ENCODE data around the gene LRCH1. TPM values are rescaled to one million over a fixed set of nuclear protein-coding genes. Genes with fewer than 3 reads are reported as not detected.

Gene LRCH1
- total and polyA plus RNA-seq, 2 experiments from 2014 or later, result 4.7 to 5.0 TPM

- Histone ChIP-seq H3K4me1 (ENCODE audit: insufficient read depth) (no peaks in the 10 kb centered on the region), H3K79me2 (ENCODE audit: insufficient read depth) (no peaks in the 10 kb centered on the region), H3F3A (ENCODE audit: insufficient read depth) (no peaks in the 10 kb centered on the region), H3K4me2 (ENCODE audit: unreplicated experiment) (no peak overlapping the region), H4K20me1 (ENCODE audit: insufficient read depth) (no peaks in the 10 kb centered on the region), H3K27ac (no peak overlapping the region), H3K9me2 (ENCODE audit: insufficient read depth) (no peaks in the 10 kb centered on the region), H3K4me3 (no peak overlapping the region), H3K9me3 (ENCODE audit: low read depth) (no peaks in the 10 kb centered on the region), H3K27me3 (replicated peaks; ENCODE audit: insufficient read depth) (no peaks in the 10 kb centered on the region), H2AFZ (no peak overlapping the region), H3K36me3 (ENCODE audit: low read depth) (no peaks in the 10 kb centered on the region), H3K9ac (no peak overlapping the region)
- no peak for DNase-seq
- TF ChIP-seq EZH2phosphoT487 (IDR thresholded peaks at IDR 0.05; ENCODE audit: insufficient read depth, low read depth) (no peak), EZH2 (IDR thresholded peaks at IDR 0.05; ENCODE audit: insufficient read depth, poor library complexity, severe bottlenecking) (no peak)
- WGBS, 2 experiments (ENCODE audit: low coverage in 1 of 2, low lambda C conversion rate in 2 of 2, missing lambda C conversion rate in 2 of 2), result 91 to 100% methylated on average over 2 of the region's 2 CpGs
- in situ Hi-C loops (cut with MboI), result no loop called here
These were observed 16.6 kb upstream of the LRCH1 start for GRCh38 chr13:46536341-46536740.

DNA sequence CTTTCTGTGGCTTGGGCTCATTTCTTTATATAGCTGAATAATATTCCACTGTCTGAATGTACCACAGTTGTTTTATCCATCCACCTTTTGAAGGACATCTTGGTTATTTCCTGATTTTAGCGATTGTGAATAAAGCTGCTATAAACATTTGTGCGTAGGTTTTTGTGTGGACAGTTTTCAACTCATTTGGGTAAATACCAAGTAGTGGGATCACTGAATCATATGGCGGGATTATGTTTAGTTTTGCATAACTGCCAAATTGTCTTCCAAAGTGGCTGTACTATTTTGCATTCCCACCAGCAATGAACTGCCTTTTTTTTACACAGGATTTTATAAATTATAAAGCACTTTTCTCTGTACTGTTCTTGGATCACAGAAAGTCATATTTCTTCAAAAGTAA, 13.7 kb upstream of the LRCH1 start:
- Histone ChIP-seq H3F3A (ENCODE audit: insufficient read depth) (no peaks in the 10 kb centered on the region), H3K4me3 (no peak overlapping the region), H3K79me2 (ENCODE audit: insufficient read depth) (no peaks in the 10 kb centered on the region), H3K27ac (no peak overlapping the region), H4K20me1 (ENCODE audit: insufficient read depth) (no peaks in the 10 kb centered on the region), H3K9me3 (ENCODE audit: low read depth) (no peaks in the 10 kb centered on the region), H3K9ac (no peak overlapping the region), H3K9me2 (ENCODE audit: insufficient read depth) (no peaks in the 10 kb centered on the region), H2AFZ (no peak overlapping the region), H3K4me2 (ENCODE audit: unreplicated experiment) (no peak overlapping the region), H3K36me3 (ENCODE audit: low read depth) (no peaks in the 10 kb centered on the region), H3K4me1 (ENCODE audit: insufficient read depth) (no peaks in the 10 kb centered on the region), H3K27me3 (replicated peaks; ENCODE audit: insufficient read depth) (no peaks in the 10 kb centered on the region)
- DNase-seq, result no peak
- TF ChIP-seq EZH2phosphoT487 (IDR thresholded peaks at IDR 0.05; ENCODE audit: insufficient read depth, low read depth) (no peak), EZH2 (IDR thresholded peaks at IDR 0.05; ENCODE audit: insufficient read depth, poor library complexity, severe bottlenecking) (no peak)
- 95 to 97% methylated on average over 3 of the region's 3 CpGs for WGBS, 2 experiments (ENCODE audit: low coverage in 1 of 2, low lambda C conversion rate in 2 of 2, missing lambda C conversion rate in 2 of 2)
- in situ Hi-C loops (cut with MboI), result no loop called here

- H3K79me2 ChIP-seq (ENCODE audit: insufficient read depth), result no peaks in the 10 kb centered on the region
- no peak overlapping the region for H3K4me2 ChIP-seq (ENCODE audit: unreplicated experiment)
- no peak overlapping the region for H3K9ac ChIP-seq
- H4K20me1 ChIP-seq (ENCODE audit: insufficient read depth), result no peaks in the 10 kb centered on the region
- H3K36me3 ChIP-seq (ENCODE audit: low read depth), result no peaks in the 10 kb centered on the region
- no peaks in the 10 kb centered on the region for H3K27me3 ChIP-seq (replicated peaks; ENCODE audit: insufficient read depth)
- no peak for DNase-seq
- in situ Hi-C loops (cut with MboI), result no loop called here
- no peaks in the 10 kb centered on the region for H3F3A ChIP-seq (ENCODE audit: insufficient read depth)
- 85 to 87% methylated on average over 4 of the region's 4 CpGs for WGBS, 2 experiments (ENCODE audit: low coverage in 1 of 2, low lambda C conversion rate in 2 of 2, missing lambda C conversion rate in 2 of 2)
- no peak overlapping the region for H3K4me3 ChIP-seq
- H2AFZ ChIP-seq, result no peak overlapping the region
- no peak for TF ChIP-seq EZH2phosphoT487 (IDR thresholded peaks at IDR 0.05; ENCODE audit: insufficient read depth, low read depth)
- TF ChIP-seq EZH2 (IDR thresholded peaks at IDR 0.05; ENCODE audit: insufficient read depth, poor library complexity, severe bottlenecking), result no peak
- no peaks in the 10 kb centered on the region for H3K4me1 ChIP-seq (ENCODE audit: insufficient read depth)
- H3K27ac ChIP-seq, result no peak overlapping the region
- no peaks in the 10 kb centered on the region for H3K9me3 ChIP-seq (ENCODE audit: low read depth)
- no peaks in the 10 kb centered on the region for H3K9me2 ChIP-seq (ENCODE audit: insufficient read depth)
These were observed 11.8 kb upstream of the LRCH1 start for GRCh38 chr13:46541210-46541609.

DNA sequence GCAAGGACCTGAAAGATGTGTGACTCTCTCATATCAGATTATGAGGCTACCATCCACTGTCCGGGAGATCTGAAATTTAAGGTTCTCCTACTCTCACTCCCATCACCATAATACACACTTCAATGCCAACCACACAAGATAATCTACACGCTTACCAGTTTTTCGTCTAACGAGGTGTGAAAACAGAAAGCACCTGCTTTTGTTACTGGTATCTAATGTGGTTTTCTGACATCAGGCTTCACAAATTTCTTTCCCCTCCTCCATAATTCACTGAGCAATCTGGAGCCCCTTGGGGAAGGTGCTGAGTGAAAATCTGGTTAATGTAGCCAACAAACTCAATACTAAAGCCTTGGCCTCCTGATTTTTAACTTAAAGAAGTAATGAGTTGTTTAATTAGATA, 10.1 kb upstream of the LRCH1 start:
- no peaks in the 10 kb centered on the region for H3K4me1 ChIP-seq (ENCODE audit: insufficient read depth)
- no peaks in the 10 kb centered on the region for H3K9me3 ChIP-seq (ENCODE audit: low read depth)
- H3K79me2 ChIP-seq (ENCODE audit: insufficient read depth), result no peaks in the 10 kb centered on the region
- H3K36me3 ChIP-seq (ENCODE audit: low read depth), result no peaks in the 10 kb centered on the region
- H3K27me3 ChIP-seq (replicated peaks; ENCODE audit: insufficient read depth), result no peaks in the 10 kb centered on the region
- no peaks in the 10 kb centered on the region for H4K20me1 ChIP-seq (ENCODE audit: insufficient read depth)
- H3F3A ChIP-seq (ENCODE audit: insufficient read depth), result no peaks in the 10 kb centered on the region
- no peak overlapping the region for H3K9ac ChIP-seq
- no peak overlapping the region for H3K27ac ChIP-seq
- in situ Hi-C loops (cut with MboI), result no loop called here
- TF ChIP-seq EZH2 (IDR thresholded peaks at IDR 0.05; ENCODE audit: insufficient read depth, poor library complexity, severe bottlenecking) (no peak), EZH2phosphoT487 (IDR thresholded peaks at IDR 0.05; ENCODE audit: insufficient read depth, low read depth) (no peak)
- no peak overlapping the region for H3K4me3 ChIP-seq
- DNase-seq, result no peak
- 85 to 95% methylated on average over 4 of the region's 4 CpGs for WGBS, 2 experiments (ENCODE audit: low coverage in 1 of 2, low lambda C conversion rate in 2 of 2, missing lambda C conversion rate in 2 of 2)
- H3K4me2 ChIP-seq (ENCODE audit: unreplicated experiment), result no peak overlapping the region
- H3K9me2 ChIP-seq (ENCODE audit: insufficient read depth), result no peaks in the 10 kb centered on the region
- H2AFZ ChIP-seq, result no peak overlapping the region

- H3K4me1 ChIP-seq (ENCODE audit: insufficient read depth), result no peaks in the 10 kb centered on the region
- H3K27ac ChIP-seq, result no peak overlapping the region
- no peaks in the 10 kb centered on the region for H3K27me3 ChIP-seq (replicated peaks; ENCODE audit: insufficient read depth)
- H3K9me3 ChIP-seq (ENCODE audit: low read depth), result no peaks in the 10 kb centered on the region
- no peak overlapping the region for H3K4me2 ChIP-seq (ENCODE audit: unreplicated experiment)
- in situ Hi-C loops (cut with MboI), result no loop called here
- H3F3A ChIP-seq (ENCODE audit: insufficient read depth), result no peaks in the 10 kb centered on the region
- no peak for DNase-seq
- H3K9me2 ChIP-seq (ENCODE audit: insufficient read depth), result no peaks in the 10 kb centered on the region
- no peaks in the 10 kb centered on the region for H4K20me1 ChIP-seq (ENCODE audit: insufficient read depth)
- H3K79me2 ChIP-seq (ENCODE audit: insufficient read depth), result no peaks in the 10 kb centered on the region
- no peak overlapping the region for H3K4me3 ChIP-seq
- no peak overlapping the region for H2AFZ ChIP-seq
- no peaks in the 10 kb centered on the region for H3K36me3 ChIP-seq (ENCODE audit: low read depth)
- H3K9ac ChIP-seq, result no peak overlapping the region
- no peak for TF ChIP-seq EZH2phosphoT487 (IDR thresholded peaks at IDR 0.05; ENCODE audit: insufficient read depth, low read depth)
- TF ChIP-seq EZH2 (IDR thresholded peaks at IDR 0.05; ENCODE audit: insufficient read depth, poor library complexity, severe bottlenecking), result no peak
- WGBS, 2 experiments (ENCODE audit: low coverage in 1 of 2, low lambda C conversion rate in 2 of 2, missing lambda C conversion rate in 2 of 2), result 61 to 70% methylated on average over 3 of the region's 3 CpGs
These were observed 9.7 kb upstream of the LRCH1 start for GRCh38 chr13:46543287-46543686.
